GM23338 (cell line): ENCODE results near the gene SORCS3.

Experiments used
- CREB1 ChIP-seq: fragments of 250-450 bp; sonication (Bioruptor Pico); IDR thresholded peaks from 2 replicates; pipeline ENCODE4 v1.5.0; 2020; ENCODE audit warnings: low read depth, mild to moderate bottlenecking, moderate library complexity
- EZH2 ChIP-seq: fragments of 200-600 bp; sonication (generic); IDR thresholded peaks from one replicate; pipeline ENCODE4 v1.8.0; 2017; ENCODE audit warnings: antibody characterized with exemption, mild to moderate bottlenecking, low read depth; ENCODE audit not compliant: unreplicated experiment
- EZH2phosphoT487 ChIP-seq: fragments of 200-600 bp; sonication (generic); IDR thresholded peaks from one replicate; pipeline ENCODE4 v1.8.1; 2018; ENCODE audit warnings: antibody characterized with exemption; ENCODE audit not compliant: unreplicated experiment
- JUNB ChIP-seq: IDR thresholded peaks from one replicate; pipeline ENCODE4 v1.6.1; 2016; ENCODE audit warnings: antibody characterized with exemption; ENCODE audit not compliant: unreplicated experiment
- NANOG ChIP-seq: IDR thresholded peaks from 2 replicates; pipeline ENCODE4 v1.6.1; 2016; ENCODE audit warnings: antibody characterized with exemption, borderline replicate concordance
- POLR2AphosphoS5 ChIP-seq: IDR thresholded peaks from 2 replicates; pipeline ENCODE4 v1.6.1; 2016; ENCODE audit warnings: antibody characterized with exemption, low read depth
- STAT1 ChIP-seq: IDR thresholded peaks from one replicate; pipeline ENCODE4 v1.6.1; 2016; ENCODE audit warnings: antibody characterized with exemption; ENCODE audit not compliant: unreplicated experiment
- ZNF114 ChIP-seq: fragments of 250-450 bp; sonication (Bioruptor Pico); IDR thresholded peaks from 2 replicates; pipeline ENCODE4 v1.5.0; 2020; ENCODE audit warnings: mild to moderate bottlenecking, moderate library complexity
- ZNF331 ChIP-seq: fragments of 250-450 bp; sonication (Bioruptor Pico); IDR thresholded peaks from 2 replicates; pipeline ENCODE4 v1.5.0; 2020; ENCODE audit warnings: low read depth, mild to moderate bottlenecking, moderate library complexity
- TF ChIP-seq, protein P1 (sequence below), 2 experiments: fragments of 200-600 bp in 1 of 2; sonication (generic) in 1 of 2; conservative IDR thresholded peaks; 2 replicates each; pipeline versions ENCODE4 v1.5.1 to v1.6.1; 2016 to 2017; ENCODE audit warnings: antibody characterized with exemption in 2 of 2, low read depth in 2 of 2, mild to moderate bottlenecking in 2 of 2, moderate library complexity in 1 of 2
- TF ChIP-seq, protein P2 (sequence below): IDR thresholded peaks from one replicate; pipeline ENCODE4 v1.6.1; 2018; ENCODE audit warnings: antibody characterized with exemption; ENCODE audit not compliant: unreplicated experiment
- TF ChIP-seq, protein P3 (sequence below): IDR thresholded peaks from 2 replicates; pipeline ENCODE4 v1.6.1; 2016; ENCODE audit warnings: antibody characterized with exemption
- TF ChIP-seq, protein P4 (sequence below): fragments of 250-450 bp; sonication (Bioruptor Pico); IDR thresholded peaks from 2 replicates; pipeline ENCODE4 v1.5.0; 2020; ENCODE audit warnings: mild to moderate bottlenecking, moderate library complexity

DNA sequence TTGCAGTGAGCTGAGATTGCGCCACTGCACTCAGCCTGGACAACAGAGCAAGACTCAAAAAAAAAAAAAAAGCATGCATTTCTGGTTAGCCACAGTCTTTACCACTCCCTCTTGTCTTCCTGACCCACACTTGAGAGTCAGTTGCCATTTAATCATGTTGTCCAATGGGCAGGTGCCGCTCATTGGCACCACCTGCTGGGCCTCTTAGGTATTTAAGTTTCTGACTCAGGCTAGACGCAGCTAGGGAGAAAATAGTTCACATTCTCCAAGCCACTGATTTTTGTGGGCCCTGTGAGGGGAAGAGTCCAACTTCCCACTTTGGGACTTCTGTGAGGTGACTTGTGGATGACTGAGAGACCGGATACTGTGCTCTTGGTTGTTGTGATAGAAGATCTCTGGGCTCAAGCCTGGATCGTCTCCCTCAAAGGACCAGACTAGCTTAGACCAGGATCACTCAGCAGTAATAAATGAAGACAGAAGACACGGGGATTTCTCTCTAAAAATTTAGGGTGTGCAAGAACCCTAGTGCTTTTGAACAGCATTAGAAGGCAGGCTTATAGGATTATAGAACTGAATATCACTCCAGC is 26.8 kb upstream of the SORCS3 start:
- TF ChIP-seq, protein P1, sequence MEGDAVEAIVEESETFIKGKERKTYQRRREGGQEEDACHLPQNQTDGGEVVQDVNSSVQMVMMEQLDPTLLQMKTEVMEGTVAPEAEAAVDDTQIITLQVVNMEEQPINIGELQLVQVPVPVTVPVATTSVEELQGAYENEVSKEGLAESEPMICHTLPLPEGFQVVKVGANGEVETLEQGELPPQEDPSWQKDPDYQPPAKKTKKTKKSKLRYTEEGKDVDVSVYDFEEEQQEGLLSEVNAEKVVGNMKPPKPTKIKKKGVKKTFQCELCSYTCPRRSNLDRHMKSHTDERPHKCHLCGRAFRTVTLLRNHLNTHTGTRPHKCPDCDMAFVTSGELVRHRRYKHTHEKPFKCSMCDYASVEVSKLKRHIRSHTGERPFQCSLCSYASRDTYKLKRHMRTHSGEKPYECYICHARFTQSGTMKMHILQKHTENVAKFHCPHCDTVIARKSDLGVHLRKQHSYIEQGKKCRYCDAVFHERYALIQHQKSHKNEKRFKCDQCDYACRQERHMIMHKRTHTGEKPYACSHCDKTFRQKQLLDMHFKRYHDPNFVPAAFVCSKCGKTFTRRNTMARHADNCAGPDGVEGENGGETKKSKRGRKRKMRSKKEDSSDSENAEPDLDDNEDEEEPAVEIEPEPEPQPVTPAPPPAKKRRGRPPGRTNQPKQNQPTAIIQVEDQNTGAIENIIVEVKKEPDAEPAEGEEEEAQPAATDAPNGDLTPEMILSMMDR (conservative IDR thresholded peaks at IDR 0.05; ENCODE audit: low read depth in 2 of 2) = peak; percentile 76 to 77
- TF ChIP-seq, protein P2, sequence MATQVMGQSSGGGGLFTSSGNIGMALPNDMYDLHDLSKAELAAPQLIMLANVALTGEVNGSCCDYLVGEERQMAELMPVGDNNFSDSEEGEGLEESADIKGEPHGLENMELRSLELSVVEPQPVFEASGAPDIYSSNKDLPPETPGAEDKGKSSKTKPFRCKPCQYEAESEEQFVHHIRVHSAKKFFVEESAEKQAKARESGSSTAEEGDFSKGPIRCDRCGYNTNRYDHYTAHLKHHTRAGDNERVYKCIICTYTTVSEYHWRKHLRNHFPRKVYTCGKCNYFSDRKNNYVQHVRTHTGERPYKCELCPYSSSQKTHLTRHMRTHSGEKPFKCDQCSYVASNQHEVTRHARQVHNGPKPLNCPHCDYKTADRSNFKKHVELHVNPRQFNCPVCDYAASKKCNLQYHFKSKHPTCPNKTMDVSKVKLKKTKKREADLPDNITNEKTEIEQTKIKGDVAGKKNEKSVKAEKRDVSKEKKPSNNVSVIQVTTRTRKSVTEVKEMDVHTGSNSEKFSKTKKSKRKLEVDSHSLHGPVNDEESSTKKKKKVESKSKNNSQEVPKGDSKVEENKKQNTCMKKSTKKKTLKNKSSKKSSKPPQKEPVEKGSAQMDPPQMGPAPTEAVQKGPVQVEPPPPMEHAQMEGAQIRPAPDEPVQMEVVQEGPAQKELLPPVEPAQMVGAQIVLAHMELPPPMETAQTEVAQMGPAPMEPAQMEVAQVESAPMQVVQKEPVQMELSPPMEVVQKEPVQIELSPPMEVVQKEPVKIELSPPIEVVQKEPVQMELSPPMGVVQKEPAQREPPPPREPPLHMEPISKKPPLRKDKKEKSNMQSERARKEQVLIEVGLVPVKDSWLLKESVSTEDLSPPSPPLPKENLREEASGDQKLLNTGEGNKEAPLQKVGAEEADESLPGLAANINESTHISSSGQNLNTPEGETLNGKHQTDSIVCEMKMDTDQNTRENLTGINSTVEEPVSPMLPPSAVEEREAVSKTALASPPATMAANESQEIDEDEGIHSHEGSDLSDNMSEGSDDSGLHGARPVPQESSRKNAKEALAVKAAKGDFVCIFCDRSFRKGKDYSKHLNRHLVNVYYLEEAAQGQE = no peak
- TF ChIP-seq POLR2AphosphoS5 (no peak), EZH2phosphoT487 (no peak), STAT1 (no peak), EZH2 (no peak), NANOG (no peak), CREB1 (no peak), ZNF114 (CRISPR knock-in tag) (no peak), JUNB (no peak), ZNF331 (CRISPR knock-in tag) (no peak)
- TF ChIP-seq, protein P3, sequence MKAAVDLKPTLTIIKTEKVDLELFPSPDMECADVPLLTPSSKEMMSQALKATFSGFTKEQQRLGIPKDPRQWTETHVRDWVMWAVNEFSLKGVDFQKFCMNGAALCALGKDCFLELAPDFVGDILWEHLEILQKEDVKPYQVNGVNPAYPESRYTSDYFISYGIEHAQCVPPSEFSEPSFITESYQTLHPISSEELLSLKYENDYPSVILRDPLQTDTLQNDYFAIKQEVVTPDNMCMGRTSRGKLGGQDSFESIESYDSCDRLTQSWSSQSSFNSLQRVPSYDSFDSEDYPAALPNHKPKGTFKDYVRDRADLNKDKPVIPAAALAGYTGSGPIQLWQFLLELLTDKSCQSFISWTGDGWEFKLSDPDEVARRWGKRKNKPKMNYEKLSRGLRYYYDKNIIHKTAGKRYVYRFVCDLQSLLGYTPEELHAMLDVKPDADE = no peak
- TF ChIP-seq, protein P4, sequence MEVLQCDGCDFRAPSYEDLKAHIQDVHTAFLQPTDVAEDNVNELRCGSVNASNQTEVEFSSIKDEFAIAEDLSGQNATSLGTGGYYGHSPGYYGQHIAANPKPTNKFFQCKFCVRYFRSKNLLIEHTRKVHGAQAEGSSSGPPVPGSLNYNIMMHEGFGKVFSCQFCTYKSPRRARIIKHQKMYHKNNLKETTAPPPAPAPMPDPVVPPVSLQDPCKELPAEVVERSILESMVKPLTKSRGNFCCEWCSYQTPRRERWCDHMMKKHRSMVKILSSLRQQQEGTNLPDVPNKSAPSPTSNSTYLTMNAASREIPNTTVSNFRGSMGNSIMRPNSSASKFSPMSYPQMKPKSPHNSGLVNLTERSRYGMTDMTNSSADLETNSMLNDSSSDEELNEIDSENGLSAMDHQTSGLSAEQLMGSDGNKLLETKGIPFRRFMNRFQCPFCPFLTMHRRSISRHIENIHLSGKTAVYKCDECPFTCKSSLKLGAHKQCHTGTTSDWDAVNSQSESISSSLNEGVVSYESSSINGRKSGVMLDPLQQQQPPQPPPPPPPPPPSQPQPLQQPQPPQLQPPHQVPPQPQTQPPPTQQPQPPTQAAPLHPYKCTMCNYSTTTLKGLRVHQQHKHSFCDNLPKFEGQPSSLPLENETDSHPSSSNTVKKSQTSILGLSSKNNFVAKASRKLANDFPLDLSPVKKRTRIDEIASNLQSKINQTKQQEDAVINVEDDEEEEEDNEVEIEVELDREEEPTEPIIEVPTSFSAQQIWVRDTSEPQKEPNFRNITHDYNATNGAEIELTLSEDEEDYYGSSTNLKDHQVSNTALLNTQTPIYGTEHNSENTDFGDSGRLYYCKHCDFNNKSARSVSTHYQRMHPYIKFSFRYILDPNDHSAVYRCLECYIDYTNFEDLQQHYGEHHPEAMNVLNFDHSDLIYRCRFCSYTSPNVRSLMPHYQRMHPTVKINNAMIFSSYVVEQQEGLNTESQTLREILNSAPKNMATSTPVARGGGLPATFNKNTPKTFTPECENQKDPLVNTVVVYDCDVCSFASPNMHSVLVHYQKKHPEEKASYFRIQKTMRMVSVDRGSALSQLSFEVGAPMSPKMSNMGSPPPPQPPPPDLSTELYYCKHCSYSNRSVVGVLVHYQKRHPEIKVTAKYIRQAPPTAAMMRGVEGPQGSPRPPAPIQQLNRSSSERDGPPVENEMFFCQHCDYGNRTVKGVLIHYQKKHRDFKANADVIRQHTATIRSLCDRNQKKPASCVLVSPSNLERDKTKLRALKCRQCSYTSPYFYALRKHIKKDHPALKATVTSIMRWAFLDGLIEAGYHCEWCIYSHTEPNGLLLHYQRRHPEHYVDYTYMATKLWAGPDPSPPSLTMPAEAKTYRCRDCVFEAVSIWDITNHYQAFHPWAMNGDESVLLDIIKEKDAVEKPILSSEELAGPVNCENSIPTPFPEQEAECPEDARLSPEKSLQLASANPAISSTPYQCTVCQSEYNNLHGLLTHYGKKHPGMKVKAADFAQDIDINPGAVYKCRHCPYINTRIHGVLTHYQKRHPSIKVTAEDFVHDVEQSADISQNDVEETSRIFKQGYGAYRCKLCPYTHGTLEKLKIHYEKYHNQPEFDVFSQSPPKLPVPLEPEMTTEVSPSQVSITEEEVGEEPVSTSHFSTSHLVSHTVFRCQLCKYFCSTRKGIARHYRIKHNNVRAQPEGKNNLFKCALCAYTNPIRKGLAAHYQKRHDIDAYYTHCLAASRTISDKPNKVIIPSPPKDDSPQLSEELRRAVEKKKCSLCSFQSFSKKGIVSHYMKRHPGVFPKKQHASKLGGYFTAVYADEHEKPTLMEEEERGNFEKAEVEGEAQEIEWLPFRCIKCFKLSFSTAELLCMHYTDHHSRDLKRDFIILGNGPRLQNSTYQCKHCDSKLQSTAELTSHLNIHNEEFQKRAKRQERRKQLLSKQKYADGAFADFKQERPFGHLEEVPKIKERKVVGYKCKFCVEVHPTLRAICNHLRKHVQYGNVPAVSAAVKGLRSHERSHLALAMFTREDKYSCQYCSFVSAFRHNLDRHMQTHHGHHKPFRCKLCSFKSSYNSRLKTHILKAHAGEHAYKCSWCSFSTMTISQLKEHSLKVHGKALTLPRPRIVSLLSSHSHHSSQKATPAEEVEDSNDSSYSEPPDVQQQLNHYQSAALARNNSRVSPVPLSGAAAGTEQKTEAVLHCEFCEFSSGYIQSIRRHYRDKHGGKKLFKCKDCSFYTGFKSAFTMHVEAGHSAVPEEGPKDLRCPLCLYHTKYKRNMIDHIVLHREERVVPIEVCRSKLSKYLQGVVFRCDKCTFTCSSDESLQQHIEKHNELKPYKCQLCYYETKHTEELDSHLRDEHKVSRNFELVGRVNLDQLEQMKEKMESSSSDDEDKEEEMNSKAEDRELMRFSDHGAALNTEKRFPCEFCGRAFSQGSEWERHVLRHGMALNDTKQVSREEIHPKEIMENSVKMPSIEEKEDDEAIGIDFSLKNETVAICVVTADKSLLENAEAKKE = no peak
